Omental fat pad (tissue), 4 donors: Measurements from ENCODE around the gene DSE. TPM values are rescaled to one million over a fixed set of nuclear protein-coding genes. Genes with fewer than 3 reads are reported as not detected.

Experiments
- ATAC-seq: fragments of 150-250 bp; one replicate; pipeline ENCODE4 v1.9.1; 2016; ENCODE audit warnings: mild to moderate bottlenecking, moderate library complexity; ENCODE audit not compliant: low FRiP score
- DNase-seq: peaks from one replicate; pipeline ENCODE4 v3.0.0-alpha.2; 2019; ENCODE audit warnings: low spot score
- CTCF ChIP-seq, 3 donors: fragments of 450-650 bp; IDR thresholded peaks; one replicate each; pipeline ENCODE4 v1.5.1; 2016 to 2017; ENCODE audit warnings: antibody characterized with exemption in 3 of 3, mild to moderate bottlenecking in 3 of 3, moderate library complexity in 2 of 3
- total RNA-seq, 4 donors: library from RNA; depleted of rRNA; stranded (reverse); fragments of >200 nt; gene quantifications; one replicate each; pipeline ENCODE4 v1.1.0, GENCODE V29; 2016

DSE gene
- total RNA-seq, 4 donors from 2014 or later = 80.9 to 145 (median 100) TPM

DNA sequence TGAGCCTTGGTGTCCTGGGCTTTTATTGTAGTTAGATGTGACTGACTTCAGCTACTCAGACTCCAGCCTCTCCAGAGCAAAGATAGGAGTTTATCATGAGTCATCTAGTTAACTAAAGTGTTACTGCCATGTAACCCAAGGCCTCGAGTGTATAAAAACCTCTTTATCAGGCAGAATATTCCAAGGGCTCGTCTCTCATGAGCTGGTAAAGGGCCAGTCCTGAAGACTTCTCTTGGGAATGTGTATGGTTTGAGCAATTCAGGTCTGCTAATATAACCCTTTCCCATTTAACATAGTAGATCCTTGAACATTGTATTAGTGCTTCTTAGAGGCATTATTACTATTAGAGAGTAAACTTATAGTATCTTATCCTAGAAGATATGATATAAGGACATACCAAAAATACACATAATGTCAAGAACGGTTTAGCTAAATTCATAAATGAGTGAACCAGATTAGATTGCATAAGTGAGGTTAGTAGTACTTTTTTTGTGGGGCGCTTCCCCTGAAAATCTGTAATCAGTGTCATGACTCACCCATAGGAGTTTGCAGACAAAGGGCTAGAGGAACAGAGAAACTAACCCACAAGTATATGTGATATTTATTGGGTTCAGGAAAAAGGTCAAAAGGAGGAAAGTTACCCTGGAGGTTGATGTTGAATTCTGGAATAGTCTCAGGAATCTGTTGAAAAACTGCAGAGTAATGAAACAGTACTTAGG lies 16.0 kb downstream of the DSE start:
- ATAC-seq (peak; percentile 71), DNase-seq (no peak)
- TF ChIP-seq CTCF (IDR thresholded peaks at IDR 0.05) = no peak

DNA sequence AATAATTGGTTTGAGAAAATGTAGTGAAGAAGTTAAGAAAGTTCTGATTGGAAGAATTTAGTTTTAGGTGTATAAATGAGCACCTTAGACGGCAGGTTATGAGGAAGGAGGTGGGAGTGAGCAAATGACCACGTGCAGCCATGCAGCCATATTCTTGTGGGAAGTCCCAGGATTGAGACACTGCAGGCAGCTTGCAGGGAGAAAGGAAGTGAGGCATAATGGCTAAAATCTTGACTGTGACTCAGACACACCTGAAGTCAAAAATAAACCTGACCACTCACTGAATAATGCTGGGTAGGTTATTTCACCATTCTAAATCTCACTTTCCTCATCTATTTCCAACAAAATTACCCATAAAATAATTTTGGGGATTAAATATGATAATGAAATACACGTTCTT lies 16.6 kb downstream of the DSE start:
- DNase-seq = no peak
- no peak for TF ChIP-seq CTCF (IDR thresholded peaks at IDR 0.05)
- ATAC-seq = peak; percentile 83

- DNase-seq = no peak
- no peak for TF ChIP-seq CTCF (IDR thresholded peaks at IDR 0.05)
- no peak for ATAC-seq
Measured at GRCh38 chr6:116388924-116389323, 18.2 kb downstream of the DSE start.

DNA sequence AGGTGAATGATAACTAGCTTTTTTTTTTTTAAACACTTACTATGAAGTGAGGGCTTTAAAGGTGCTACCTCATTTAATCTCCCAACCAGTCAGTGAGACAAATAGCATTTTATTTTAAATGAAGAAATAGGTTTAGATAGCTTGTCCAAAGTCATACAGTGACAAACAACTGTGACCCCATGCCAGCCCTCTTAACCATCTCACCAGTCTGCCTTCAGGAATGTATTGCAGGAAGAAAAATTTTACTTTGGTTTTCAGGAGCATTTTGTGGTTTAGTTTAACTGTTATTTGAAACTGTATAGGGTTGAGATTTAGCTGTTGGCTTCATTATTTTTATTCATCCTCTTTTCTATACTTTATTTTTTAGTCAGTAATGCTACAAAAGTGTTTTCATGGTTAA lies 18.6 kb downstream of the DSE start:
- no peak for DNase-seq
- no peak for TF ChIP-seq CTCF (IDR thresholded peaks at IDR 0.05)
- ATAC-seq = no peak

DNA sequence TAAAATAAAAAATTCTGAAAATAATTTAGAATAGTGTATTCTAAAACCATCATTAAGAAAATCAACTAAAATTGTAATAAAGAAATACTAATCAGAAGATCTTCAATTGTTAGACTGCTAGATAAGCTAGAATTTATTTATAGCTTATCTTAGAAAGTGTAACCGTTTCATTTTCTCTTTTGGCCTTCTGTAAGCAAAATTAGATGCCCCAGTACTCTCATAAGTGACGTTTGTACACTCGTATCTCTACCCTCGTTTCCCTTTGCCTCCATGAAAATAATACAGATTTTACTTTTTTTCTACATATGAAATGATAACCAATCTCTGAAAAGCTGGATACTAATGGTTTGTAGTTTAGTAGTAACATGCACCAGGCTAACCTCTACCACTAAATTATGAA lies 19.8 kb downstream of the DSE start:
- TF ChIP-seq CTCF (IDR thresholded peaks at IDR 0.05) = no peak
- ATAC-seq = no peak
- DNase-seq = no peak

DNA sequence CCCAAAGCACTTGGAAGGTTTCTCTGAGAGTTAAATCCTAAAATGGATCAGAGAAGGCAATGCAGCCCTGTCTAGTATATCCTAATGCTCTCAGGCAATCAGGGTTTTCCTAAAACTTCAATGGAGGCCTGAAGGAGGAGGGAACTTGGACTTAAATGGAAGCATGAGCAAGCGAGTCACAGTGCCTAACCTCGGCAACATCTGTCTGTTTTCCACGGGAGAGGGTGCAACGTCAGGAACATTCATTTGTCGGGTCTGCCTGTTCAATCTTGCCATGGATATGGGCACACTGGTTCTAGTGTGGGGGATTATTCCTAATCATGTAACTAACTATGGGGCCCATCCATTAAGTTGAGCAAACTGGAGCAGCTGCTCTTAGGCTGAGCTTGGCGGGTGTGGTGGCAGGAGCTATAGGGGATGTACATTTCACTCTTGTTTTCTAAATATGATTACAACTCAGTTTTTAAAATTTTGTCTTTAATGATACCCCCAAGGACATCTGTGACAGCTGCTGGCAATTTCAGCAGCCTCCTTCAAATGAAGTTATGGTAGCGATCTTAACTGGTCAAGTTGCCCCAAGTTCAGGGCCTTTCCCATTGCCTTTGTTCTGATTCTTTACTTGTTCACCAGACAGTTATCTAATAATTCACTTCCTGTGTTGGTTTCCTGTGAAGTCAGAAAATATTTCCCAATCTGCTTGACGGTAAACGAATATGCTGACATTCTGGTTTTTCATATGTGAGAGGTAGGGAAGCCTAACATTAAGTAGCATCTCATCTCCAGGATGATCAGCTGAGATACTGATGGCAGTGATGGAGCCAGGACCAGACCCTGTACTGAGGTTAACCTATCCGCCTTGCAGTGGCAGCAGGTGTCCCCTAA lies 21.6 kb downstream of the DSE start:
- no peak for ATAC-seq
- no peak for TF ChIP-seq CTCF (IDR thresholded peaks at IDR 0.05)
- no peak for DNase-seq
